Measurements from ENCODE around the gene C1orf21.

C1orf21 gene

DNA sequence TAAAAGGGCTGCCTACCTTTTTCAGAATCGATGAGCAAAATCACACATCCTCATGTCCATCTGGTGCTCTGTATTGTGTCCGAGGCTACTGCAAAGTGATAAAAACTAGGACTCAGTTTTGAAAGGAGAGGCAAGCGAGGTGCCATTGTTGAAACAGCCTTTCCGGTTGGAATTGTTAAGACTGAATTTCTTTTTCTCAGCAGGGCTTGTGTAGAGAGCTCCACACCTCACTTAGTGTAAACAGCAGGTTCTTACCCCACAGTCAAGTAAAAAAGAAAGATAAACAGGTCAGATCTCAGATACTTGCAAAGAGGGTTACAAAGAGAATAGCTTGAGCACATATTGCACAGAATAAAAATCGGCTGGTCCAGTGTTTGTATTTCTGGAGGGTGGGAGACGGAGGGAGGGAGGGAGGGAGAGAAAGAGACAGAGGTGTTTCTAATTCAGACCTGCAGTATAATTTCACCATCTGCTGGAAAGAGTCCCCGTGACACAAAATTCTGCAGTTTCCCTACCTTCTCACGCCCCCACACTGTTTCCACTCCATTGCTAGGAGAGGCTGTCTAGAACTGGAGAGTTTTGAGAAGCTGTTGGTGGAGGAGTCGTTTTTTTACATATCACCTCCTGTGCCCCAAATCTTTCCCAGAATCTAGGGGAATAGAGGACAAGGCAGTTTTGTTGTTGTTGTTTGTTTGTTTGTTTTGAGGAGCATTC is 285.3 kb downstream of the C1orf21 start:
- FAIRE-seq, result no peak

DNA sequence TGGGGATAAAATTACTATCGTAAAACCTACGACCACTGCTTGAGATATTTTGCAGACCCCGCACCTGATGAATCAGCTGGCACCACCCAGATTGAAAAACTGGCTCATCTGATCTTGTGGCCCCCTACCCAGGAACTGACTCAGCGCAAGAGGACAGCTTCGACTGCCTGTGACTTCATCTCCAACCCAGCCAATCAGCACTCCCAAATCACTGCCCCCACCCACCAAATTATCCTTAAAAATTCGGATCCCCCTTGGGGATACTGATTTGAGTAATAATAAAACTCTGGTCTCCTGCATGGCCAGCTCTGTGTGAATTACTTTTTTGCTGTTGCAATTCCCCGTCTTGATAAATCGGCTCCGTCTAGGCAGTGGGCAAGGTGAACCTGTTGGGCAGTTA is 286.5 kb downstream of the C1orf21 start:
- FAIRE-seq, result no peak

DNA sequence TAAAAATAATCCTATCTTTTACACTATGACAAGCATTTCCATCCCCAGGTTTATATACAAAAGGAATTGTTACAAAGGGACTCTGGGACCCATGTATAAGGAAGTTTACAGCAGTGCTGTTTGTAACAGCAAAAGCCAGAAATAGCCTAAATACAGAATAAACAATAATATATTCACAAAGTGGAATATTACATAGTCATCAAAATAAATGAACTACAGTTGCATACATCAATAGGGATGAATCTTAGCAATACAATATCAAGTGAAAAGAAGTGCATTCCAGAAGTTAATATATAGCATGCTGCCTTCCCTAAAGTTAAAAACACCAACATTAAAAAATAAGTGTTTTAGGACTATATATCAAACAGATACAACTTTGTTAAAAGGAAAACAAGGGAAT is 290.5 kb downstream of the C1orf21 start:
- FAIRE-seq, result no peak
